Bronchial epithelial cell (primary cell): ENCODE measurements around the gene TOGARAM1. TPM values are rescaled to one million over a fixed set of nuclear protein-coding genes. Genes with fewer than 3 reads are reported as not detected.

Experiments
- DNase-seq: peaks from one replicate; pipeline ENCODE4 v3.0.0-alpha.2; 2010; ENCODE audit warnings: low read depth
- FAIRE-seq: peaks from 2 replicates; lab custom pipeline; 2011; peaks lifted over from hg19 to GRCh38; lab: Jason Lieb, UNC
- H3K27me3 ChIP-seq: 2 replicates; pipeline ENCODE4 v1.5.1; 2011; ENCODE audit warnings: low read length; ENCODE audit not compliant: control insufficient read depth, insufficient read depth
- H3K36me3 ChIP-seq: 2 replicates; pipeline ENCODE4 v1.5.1; 2011; ENCODE audit warnings: low read length; ENCODE audit not compliant: control insufficient read depth, insufficient read depth
- H3K4me3 ChIP-seq: 2 replicates; pipeline ENCODE4 v1.5.1; 2011; ENCODE audit warnings: mild to moderate bottlenecking, low read depth, low read length, control low read depth
- total RNA-seq: library from RNA; depleted of rRNA; stranded (reverse); fragments of >200 nt; gene quantifications from 2 replicates; pipeline ENCODE4 v1.2.1, GENCODE V29; 2014
- TF ChIP-seq, protein P1 (sequence below): IDR thresholded peaks from 2 replicates; pipeline ENCODE4 v1.5.1; 2011; ENCODE audit warnings: mild to moderate bottlenecking, moderate library complexity, low read length, control low read depth, inconsistent platforms; ENCODE audit not compliant: insufficient read depth, severe bottlenecking

TOGARAM1 gene
- total RNA-seq, 1 donor from 2014 or later, result 9.0 TPM

DNA sequence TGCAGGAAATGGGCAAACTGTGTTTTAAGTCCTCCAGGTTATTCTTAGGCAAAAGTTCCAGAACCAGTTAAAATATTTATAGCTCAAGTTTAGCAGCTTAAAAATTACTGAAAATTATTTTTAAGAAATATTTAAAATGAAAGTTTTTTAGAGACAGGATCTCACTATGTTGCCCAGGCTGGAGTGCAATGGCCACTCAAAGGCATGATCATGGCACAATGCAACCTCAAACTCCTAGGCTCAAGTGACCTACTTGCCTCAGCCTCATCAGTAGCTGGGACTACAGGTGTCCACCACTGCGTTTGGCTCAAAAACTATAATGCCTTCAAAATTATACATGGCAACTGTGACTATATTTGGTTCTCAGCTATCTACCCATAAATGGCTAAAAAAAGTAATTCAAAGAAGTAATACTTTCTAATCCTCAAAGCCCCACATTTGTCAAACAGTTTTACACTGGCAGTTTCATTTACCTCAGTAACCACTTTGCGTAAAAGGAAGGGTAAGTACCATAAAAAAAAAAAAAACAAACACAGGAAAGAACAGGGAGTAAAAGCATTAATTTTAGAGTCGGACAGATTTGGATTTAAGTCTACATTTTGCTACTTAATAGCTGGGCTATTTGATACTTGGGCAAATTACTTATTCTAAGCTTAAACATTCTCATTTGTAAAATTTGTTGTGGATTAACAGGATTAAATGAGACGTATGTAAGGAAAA is 9.4 kb upstream of the TOGARAM1 start:
- DNase-seq, result no peak
- Histone ChIP-seq H3K4me3 (no peak overlapping the region), H3K27me3 (no peaks in the 10 kb centered on the region), H3K36me3 (peaks cover 2% of the 10 kb centered on the region)
- no peak for FAIRE-seq
- TF ChIP-seq, protein P1, sequence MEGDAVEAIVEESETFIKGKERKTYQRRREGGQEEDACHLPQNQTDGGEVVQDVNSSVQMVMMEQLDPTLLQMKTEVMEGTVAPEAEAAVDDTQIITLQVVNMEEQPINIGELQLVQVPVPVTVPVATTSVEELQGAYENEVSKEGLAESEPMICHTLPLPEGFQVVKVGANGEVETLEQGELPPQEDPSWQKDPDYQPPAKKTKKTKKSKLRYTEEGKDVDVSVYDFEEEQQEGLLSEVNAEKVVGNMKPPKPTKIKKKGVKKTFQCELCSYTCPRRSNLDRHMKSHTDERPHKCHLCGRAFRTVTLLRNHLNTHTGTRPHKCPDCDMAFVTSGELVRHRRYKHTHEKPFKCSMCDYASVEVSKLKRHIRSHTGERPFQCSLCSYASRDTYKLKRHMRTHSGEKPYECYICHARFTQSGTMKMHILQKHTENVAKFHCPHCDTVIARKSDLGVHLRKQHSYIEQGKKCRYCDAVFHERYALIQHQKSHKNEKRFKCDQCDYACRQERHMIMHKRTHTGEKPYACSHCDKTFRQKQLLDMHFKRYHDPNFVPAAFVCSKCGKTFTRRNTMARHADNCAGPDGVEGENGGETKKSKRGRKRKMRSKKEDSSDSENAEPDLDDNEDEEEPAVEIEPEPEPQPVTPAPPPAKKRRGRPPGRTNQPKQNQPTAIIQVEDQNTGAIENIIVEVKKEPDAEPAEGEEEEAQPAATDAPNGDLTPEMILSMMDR, result no peak

DNA sequence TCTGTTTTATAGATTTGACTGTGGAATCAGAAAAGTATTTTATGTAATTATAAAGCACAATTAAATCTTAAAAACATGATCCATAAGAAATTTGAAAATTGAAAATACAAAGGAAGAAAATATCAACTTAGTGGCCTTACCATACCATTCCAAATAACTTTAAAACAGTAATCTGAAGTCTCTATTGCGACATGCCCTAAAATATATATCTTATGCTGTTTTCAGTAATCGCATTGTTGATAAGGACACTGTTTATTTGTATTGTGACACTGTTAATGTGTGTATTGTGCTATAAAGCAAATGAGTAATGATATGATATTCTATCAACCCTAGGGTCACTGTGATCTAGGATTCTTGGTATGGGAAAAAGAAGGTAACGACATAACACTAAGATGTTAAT is 7.2 kb upstream of the TOGARAM1 start:
- H3K4me3 ChIP-seq, result no peak overlapping the region
- no peak for FAIRE-seq
- peaks cover 2% of the 10 kb centered on the region for H3K36me3 ChIP-seq
- DNase-seq, result no peak
- TF ChIP-seq, protein P1, result no peak
- no peaks in the 10 kb centered on the region for H3K27me3 ChIP-seq

DNA sequence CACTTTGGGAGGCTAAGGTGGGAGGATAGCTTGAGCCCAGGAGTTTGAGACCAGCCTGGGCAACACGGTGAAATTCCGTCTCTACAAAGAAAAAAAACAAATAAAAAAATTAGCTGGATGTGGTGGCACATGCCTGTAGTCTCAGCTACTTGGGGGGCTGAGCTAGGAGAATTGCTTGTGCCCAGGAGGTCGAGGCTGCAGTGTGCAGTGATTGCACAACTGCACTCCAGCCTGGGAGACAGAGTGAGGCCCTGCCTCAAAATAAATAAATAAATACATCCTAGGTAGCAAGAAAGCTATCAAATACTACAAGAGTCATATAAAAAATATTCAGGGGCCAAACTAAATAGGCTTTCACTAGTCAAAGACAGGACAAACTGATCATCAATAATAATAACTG is 6.5 kb upstream of the TOGARAM1 start:
- no peak for FAIRE-seq
- no peaks in the 10 kb centered on the region for H3K27me3 ChIP-seq
- peaks cover 2% of the 10 kb centered on the region for H3K36me3 ChIP-seq
- H3K4me3 ChIP-seq, result no peak overlapping the region
- no peak for DNase-seq
- TF ChIP-seq, protein P1, result no peak

DNA sequence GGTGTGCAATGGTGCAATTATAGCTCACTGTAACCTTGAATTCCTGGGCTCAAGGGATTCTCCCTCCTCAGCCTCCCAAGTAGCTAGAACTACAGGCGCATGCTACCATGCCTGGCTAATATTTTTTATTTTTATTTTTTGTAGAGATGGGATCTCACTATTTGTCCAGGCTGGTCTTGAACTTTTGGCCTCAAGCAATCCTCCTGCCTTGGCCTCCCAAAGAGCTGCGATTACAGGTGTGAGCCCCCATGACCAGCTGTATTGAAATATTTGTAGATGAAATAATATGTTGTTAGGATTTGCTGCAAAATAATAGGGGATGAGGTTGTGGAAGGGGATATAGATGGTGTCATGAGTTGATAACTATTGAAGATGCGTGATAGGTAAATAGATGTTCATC is 5.1 kb upstream of the TOGARAM1 start:
- Histone ChIP-seq H3K27me3 (no peaks in the 10 kb centered on the region), H3K36me3 (no peaks in the 10 kb centered on the region), H3K4me3 (no peak overlapping the region)
- TF ChIP-seq, protein P1, result no peak
- DNase-seq (no peak), FAIRE-seq (no peak)

DNA sequence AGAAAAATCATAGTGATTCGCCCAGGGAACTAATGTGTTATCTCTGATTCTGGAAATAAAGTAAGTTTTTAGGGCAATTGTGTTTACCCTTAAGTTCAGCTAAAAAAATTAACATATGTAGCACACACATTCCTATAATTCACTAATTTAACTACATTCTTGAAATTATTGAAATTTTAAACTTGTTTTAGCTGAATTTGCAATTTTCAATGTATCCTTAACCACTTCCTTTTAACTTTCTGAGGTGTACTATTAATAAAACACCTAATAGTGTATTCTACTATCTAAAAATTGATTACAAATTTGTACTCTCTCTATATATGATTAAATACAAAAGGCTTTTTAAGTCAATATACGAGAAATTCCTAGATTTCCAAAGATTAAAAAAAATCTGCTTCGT is 2.5 kb upstream of the TOGARAM1 start:
- no peaks in the 10 kb centered on the region for H3K27me3 ChIP-seq
- FAIRE-seq (no peak), DNase-seq (no peak)
- no peaks in the 10 kb centered on the region for H3K36me3 ChIP-seq
- TF ChIP-seq, protein P1, result no peak
- H3K4me3 ChIP-seq, result no peak overlapping the region

DNA sequence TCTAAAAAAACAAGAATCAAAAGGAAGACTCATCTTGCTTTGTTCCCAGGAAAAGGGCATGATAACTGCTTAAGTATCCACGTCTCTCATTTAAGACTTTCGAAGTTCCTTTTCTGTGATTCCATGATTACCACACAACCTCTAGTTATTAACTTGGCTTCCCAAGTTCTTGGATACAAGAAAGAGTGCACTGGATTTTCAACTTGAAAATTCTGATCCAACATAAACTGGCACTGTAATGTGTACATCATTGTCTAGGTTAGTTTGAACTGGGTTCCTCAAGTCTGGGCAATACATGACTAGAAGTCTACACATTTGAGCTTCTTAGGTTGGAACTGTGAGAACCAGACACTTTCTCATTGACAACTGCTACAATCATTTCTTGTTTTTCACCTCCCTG is 1.8 kb upstream of the TOGARAM1 start:
- TF ChIP-seq, protein P1, result no peak
- H3K4me3 ChIP-seq, result peak overlapping the region; percentile 58
- FAIRE-seq, result no peak
- DNase-seq, result no peak
- no peaks in the 10 kb centered on the region for H3K27me3 ChIP-seq
- H3K36me3 ChIP-seq, result no peaks in the 10 kb centered on the region
